Dermis microvascular lymphatic vessel endothelial cell (primary cell): Measurements from ENCODE around the gene ZNRF3. TPM values are rescaled to one million over a fixed set of nuclear protein-coding genes. Genes with fewer than 3 reads are reported as not detected.
A peak's percentile ranks its signal among the peaks of the same experiment; 100 is the strongest.
"Not testable (repeated sequence)": the region's sequence is repeated elsewhere in the genome, so short reads cannot be mapped to it uniquely, and the experiment has no call there.

Experiments used
- DNase-seq, 2 donors: peaks; one replicate each; pipeline versions ENCODE4 v3.0.0 to v3.0.0-alpha.2; 2010; ENCODE audit warnings: low read depth in 2 of 2
- total RNA-seq: library from RNA; depleted of rRNA; stranded (reverse); fragments of >200 nt; gene quantifications from 2 replicates; pipeline ENCODE4 v1.2.1, GENCODE V29; 2014

ZNRF3 gene
- total RNA-seq, 1 donor from 2014 or later, result 1.5 TPM

- no peak for DNase-seq
Observed at GRCh38 chr22:28907311-28908008, 24.1 kb downstream of the ZNRF3 start.

- DNase-seq, result not testable (repeated sequence)
Observed at GRCh38 chr22:28908810-28909209, 25.4 kb downstream of the ZNRF3 start.

GRCh38 chr22:28909375-28909774 lies 26.0 kb downstream of the ZNRF3 start:
- no peak for DNase-seq

- no peak for DNase-seq
Observed at GRCh38 chr22:28910569-28911303, 27.4 kb downstream of the ZNRF3 start.

- DNase-seq, result no peak
Observed at GRCh38 chr22:28911304-28911690, 27.9 kb downstream of the ZNRF3 start.

- DNase-seq, result no peak
Observed at GRCh38 chr22:28911777-28912669, 28.7 kb downstream of the ZNRF3 start.

GRCh38 chr22:28914201-28914600 lies 30.8 kb downstream of the ZNRF3 start:
- DNase-seq, result peak in 1 of 2 donors; percentile 16

GRCh38 chr22:28915969-28916368 lies 32.6 kb downstream of the ZNRF3 start:
- DNase-seq, result no peak

- DNase-seq, result no peak
Observed at GRCh38 chr22:28917747-28918549, 34.6 kb downstream of the ZNRF3 start.

GRCh38 chr22:28918550-28919271 lies 35.3 kb downstream of the ZNRF3 start:
- DNase-seq, result no peak

GRCh38 chr22:28920757-28921584 lies 37.6 kb downstream of the ZNRF3 start:
- no peak for DNase-seq

GRCh38 chr22:28921585-28921879 lies 38.2 kb downstream of the ZNRF3 start:
- DNase-seq, result no peak

- DNase-seq, result no peak
Observed at GRCh38 chr22:28922540-28923244, 39.3 kb downstream of the ZNRF3 start.

- no peak for DNase-seq
Observed at GRCh38 chr22:28923826-28924732, 40.7 kb downstream of the ZNRF3 start.

- no peak for DNase-seq
Observed at GRCh38 chr22:28925916-28926315, 42.5 kb downstream of the ZNRF3 start.

GRCh38 chr22:28927630-28928029 lies 44.3 kb downstream of the ZNRF3 start:
- DNase-seq, result no peak

GRCh38 chr22:28929197-28929596 lies 45.8 kb downstream of the ZNRF3 start:
- DNase-seq, result no peak

GRCh38 chr22:28930357-28931007 lies 47.1 kb downstream of the ZNRF3 start:
- DNase-seq, result peak; percentile 40 to 54
